ENCODE data around the gene BCCIP.

The BCCIP gene

GRCh38 chr10:125823663-125824251 lies 411 bp downstream of the BCCIP start:
- no peak for TF ChIP-seq CTCF (conservative IDR thresholded peaks at IDR 0.05; ENCODE audit: control insufficient read depth, insufficient read depth, low read depth, low read length)
- no peak for DNase-seq (ENCODE audit: low read depth)
- H3K4me3 ChIP-seq (ENCODE audit: control insufficient read depth, low read depth, low read length): peak overlapping the region; percentile 89

DNA sequence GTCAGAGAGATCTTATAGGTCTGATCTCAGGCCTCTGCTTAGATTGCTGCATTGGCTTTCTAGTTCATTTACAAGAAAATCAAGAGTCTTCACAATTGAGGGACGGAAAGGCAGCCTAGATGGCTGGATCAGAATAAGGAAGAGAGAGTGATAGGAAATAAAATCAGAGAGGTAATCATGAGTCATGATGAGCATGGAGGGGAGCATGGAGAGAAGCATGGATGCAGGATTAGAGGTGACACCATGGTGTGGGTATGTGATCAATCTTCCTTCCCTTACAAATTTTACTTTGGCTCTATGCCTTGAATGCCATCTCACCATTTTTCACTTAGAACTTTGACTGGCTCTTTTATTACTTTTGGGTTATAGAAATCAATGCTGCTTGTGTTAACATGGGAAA lies 1.4 kb downstream of the BCCIP start:
- no peak for TF ChIP-seq CTCF (conservative IDR thresholded peaks at IDR 0.05; ENCODE audit: control insufficient read depth, insufficient read depth, low read depth, low read length)
- peak overlapping the region; percentile 89 for H3K4me3 ChIP-seq (ENCODE audit: control insufficient read depth, low read depth, low read length)
- DNase-seq (ENCODE audit: low read depth): peak; percentile 63

DNA sequence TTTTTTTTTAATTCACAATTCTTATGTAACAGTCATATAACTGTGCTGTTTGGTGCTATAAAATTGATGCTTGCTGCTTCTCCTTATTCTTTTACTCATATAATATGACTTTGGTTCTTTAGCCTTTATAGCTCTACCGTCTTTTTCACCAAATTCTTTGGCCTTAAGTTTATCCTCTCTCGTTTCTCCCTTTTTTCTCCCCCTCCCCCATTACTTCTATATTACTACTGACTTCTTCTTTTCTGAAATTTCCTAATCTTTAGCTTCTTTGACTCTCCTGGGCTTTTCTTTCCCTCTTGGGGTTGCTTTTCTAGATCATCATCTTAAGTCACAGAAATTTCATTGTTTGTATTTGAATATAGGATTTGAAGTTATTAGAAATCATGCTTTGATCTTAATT lies 3.8 kb downstream of the BCCIP start:
- no peak overlapping the region for H3K4me3 ChIP-seq (ENCODE audit: control insufficient read depth, low read depth, low read length)
- no peak for DNase-seq (ENCODE audit: low read depth)
- TF ChIP-seq CTCF (conservative IDR thresholded peaks at IDR 0.05; ENCODE audit: control insufficient read depth, insufficient read depth, low read depth, low read length): no peak

GRCh38 chr10:125828311-125828710 lies 5.0 kb downstream of the BCCIP start:
- no peak for TF ChIP-seq CTCF (conservative IDR thresholded peaks at IDR 0.05; ENCODE audit: control insufficient read depth, insufficient read depth, low read depth, low read length)
- DNase-seq (ENCODE audit: low read depth): no peak
- no peak overlapping the region for H3K4me3 ChIP-seq (ENCODE audit: control insufficient read depth, low read depth, low read length)

DNA sequence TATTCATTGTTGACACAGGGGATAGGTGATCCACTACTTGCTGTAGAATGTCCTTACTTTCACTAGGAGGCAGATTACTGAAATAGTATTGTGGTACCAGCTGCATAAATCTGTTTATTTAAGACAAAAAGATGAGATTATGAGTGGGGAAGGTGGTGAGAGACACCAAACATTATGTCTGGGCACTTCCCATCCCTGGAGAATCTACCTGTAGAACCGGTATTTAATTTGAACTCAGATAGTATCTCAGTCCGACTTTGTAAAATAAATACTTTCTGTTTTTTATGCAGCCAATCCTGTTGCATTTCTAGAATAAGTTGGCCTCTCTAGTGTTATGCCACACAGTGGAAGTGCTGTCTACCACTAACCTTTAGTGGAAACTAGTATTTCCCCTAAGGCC lies 13.4 kb downstream of the BCCIP start:
- no peak overlapping the region for H3K4me3 ChIP-seq (ENCODE audit: control insufficient read depth, low read depth, low read length)
- no peak for DNase-seq (ENCODE audit: low read depth)
- no peak for TF ChIP-seq CTCF (conservative IDR thresholded peaks at IDR 0.05; ENCODE audit: control insufficient read depth, insufficient read depth, low read depth, low read length)

DNA sequence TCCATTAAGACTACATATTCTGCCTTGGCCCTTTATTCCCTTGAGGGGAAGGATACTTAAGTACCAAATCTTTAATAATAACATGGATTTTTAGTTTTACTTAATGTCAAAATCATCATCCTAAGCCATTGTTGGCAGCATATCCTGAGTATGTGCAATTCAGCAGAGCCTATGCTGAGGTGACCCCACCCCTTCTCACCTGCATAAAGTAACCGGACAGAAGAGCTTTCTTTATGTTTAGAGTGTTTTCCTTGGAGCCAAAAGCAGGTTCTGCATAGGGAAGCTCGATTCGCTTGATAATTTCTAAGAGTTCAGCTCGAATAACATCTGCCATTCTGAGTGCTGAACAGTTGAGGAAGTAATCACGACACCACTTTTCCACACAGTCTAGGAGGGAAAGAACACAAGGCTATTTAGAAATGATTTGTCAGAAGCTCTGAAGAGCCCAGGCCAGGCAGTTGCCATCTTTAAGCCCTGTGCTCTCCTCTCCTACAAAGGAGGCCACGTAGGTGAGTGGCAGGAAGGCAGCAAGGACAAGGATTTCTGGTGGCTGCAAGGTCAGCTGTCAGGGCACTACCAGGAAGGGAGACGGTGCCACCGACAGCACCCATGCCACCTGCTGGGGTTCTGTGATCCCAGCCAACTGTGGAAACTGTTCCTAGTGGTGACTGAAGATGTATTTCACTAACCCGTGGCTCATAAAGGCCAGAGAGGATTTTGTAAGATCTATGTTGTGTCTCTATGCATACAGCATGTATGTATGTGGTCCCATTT lies 15.6 kb downstream of the BCCIP start:
- no peak overlapping the region for H3K4me3 ChIP-seq (ENCODE audit: control insufficient read depth, low read depth, low read length)
- TF ChIP-seq CTCF (conservative IDR thresholded peaks at IDR 0.05; ENCODE audit: control insufficient read depth, insufficient read depth, low read depth, low read length): no peak
- DNase-seq (ENCODE audit: low read depth): no peak
